ENCODE results near the gene FAM20B. TPM values are rescaled to one million over a fixed set of nuclear protein-coding genes. Genes with fewer than 3 reads are reported as not detected.

FAM20B gene
- total and polyA plus RNA-seq, 7 donors: 22.5 to 55.2 (median 48.3) TPM

GRCh38 chr1:179124873-179125272 lies 99.2 kb downstream of the FAM20B start:
- Histone ChIP-seq H3K9me3 (no peaks in the 10 kb centered on the region), H3K4me1 (no peaks in the 10 kb centered on the region), H3K27ac (no peak overlapping the region), H3K36me3 (ENCODE audit: insufficient read depth in 1 of 2, low read depth in 1 of 2) (peaks cover 11 to 38% of the 10 kb centered on the region in 2 donors), H3K27me3 (ENCODE audit: insufficient read depth in 3 of 3, low read length in 2 of 3) (no peaks in the 10 kb centered on the region), H3K4me3 (no peak overlapping the region)
- TF ChIP-seq CTCF (IDR thresholded peaks at IDR 0.05): no peak
- intact Hi-C loops (cut with DNase I): loop anchor here (5.0 to 10.0 kb wide), 2 partner anchors 67 to 170 kb away; partner anchors contain the start of gene SOAT1 (in 1 of the 2)
- WGBS, 3 donors: 84 to 96% (median 88%) methylated on average over 1 of the region's 1 CpG
- DNase-seq (no peak), ATAC-seq (no peak)

Other genes with a start within 250 kb of the FAM20B start
- gene ANGPTL1, start 154.8 kb upstream of the FAM20B start, total RNA-seq: 10 to 100 TPM; 25.3 to 46.9 (median 42.2) TPM
- 10 to 100 TPM; 12.9 to 52.4 (median 26.1) TPM for gene ANGPTL1, start 154.8 kb upstream of the FAM20B start, polyA plus RNA-seq
- gene TOR3A, start 56.2 kb downstream of the FAM20B start, total RNA-seq: 10 to 100 TPM; 16.5 to 36.0 (median 24.9) TPM
- 10 to 100 TPM; 13.5 to 23.4 (median 16.2) TPM for gene TOR3A, start 56.2 kb downstream of the FAM20B start, polyA plus RNA-seq
- 10 to 100 TPM in 1 of 4 donors, 1 to 10 TPM in 3; 8.6 to 10.2 (median 8.9) TPM for gene ABL2, start 203.8 kb downstream of the FAM20B start, total RNA-seq
- gene ABL2, start 203.8 kb downstream of the FAM20B start, polyA plus RNA-seq: 10 to 100 TPM in 1 of 3 donors, 1 to 10 TPM in 2; 1.4 to 11.7 (median 3.3) TPM